Endothelial cell (in vitro differentiated cells): Measurements from ENCODE around the gene IDH2. TPM values are rescaled to one million over a fixed set of nuclear protein-coding genes. Genes with fewer than 3 reads are reported as not detected.

ENCODE experiments used
- DNase-seq: peaks from one replicate; pipeline ENCODE4 v3.0.0; 2021; ENCODE audit warnings: low spot score
- H3K27ac Mint-ChIP-seq: one replicate; pipeline ENCODE4 v1.8.0; 2021; ENCODE audit warnings: mixed read lengths, inconsistent platforms; ENCODE audit not compliant: unreplicated experiment
- H3K27me3 Mint-ChIP-seq: one replicate; pipeline ENCODE4 v1.8.0; 2021; ENCODE audit warnings: mild to moderate bottlenecking, moderate library complexity, mixed read lengths, inconsistent platforms; ENCODE audit not compliant: unreplicated experiment
- H3K36me3 Mint-ChIP-seq: one replicate; pipeline ENCODE4 v1.8.0; 2021; ENCODE audit warnings: mild to moderate bottlenecking, low read depth, mixed read lengths, inconsistent platforms; ENCODE audit not compliant: unreplicated experiment
- H3K4me1 Mint-ChIP-seq: one replicate; pipeline ENCODE4 v1.8.0; 2021; ENCODE audit warnings: mild to moderate bottlenecking, mixed read lengths, inconsistent platforms; ENCODE audit not compliant: unreplicated experiment
- H3K4me3 Mint-ChIP-seq: one replicate; pipeline ENCODE4 v1.8.0; 2021; ENCODE audit warnings: mild to moderate bottlenecking, mixed read lengths, inconsistent platforms; ENCODE audit not compliant: unreplicated experiment
- H3K9me3 Mint-ChIP-seq: one replicate; pipeline ENCODE4 v1.8.0; 2021; ENCODE audit warnings: mixed read lengths, inconsistent platforms; ENCODE audit not compliant: unreplicated experiment
- CTCF ChIP-seq: fragments of 200-600 bp; sonication (generic); IDR thresholded peaks from one replicate; pipeline ENCODE4 v1.5.0; 2021; ENCODE audit warnings: antibody characterized with exemption; ENCODE audit not compliant: unreplicated experiment
- total RNA-seq: library from RNA; stranded (reverse); fragmentation: NEBNext Ultra II Directional; extraction: Animal tissue kit (Norgen Biotek cat#: 25700); gene quantifications from one replicate; pipeline ENCODE4 v1.2.1, GENCODE V29; 2021; ENCODE audit not compliant: unreplicated experiment

The IDH2 gene
- total RNA-seq, 1 donor from 2014 or later: 133 TPM

- Mint-ChIP-seq H3K27ac (no peak overlapping the region), H3K9me3 (no peaks in the 10 kb centered on the region), H3K27me3 (peaks cover 17% of the 10 kb centered on the region), H3K4me1 (peaks cover 17% of the 10 kb centered on the region), H3K4me3 (no peak overlapping the region), H3K36me3 (peaks cover 4% of the 10 kb centered on the region)
- TF ChIP-seq CTCF: no peak
- no peak for DNase-seq
Measured at GRCh38 chr15:90105521-90105920, 3.3 kb upstream of the IDH2 start.

- peaks cover 4% of the 10 kb centered on the region for H3K36me3 Mint-ChIP-seq
- no peak for DNase-seq
- no peak overlapping the region for H3K27ac Mint-ChIP-seq
- TF ChIP-seq CTCF: no peak
- no peak overlapping the region for H3K4me3 Mint-ChIP-seq
- H3K27me3 Mint-ChIP-seq: peaks cover 22% of the 10 kb centered on the region
- H3K9me3 Mint-ChIP-seq: no peaks in the 10 kb centered on the region
- H3K4me1 Mint-ChIP-seq: peaks cover 20% of the 10 kb centered on the region
Measured at GRCh38 chr15:90104551-90104950, 2.3 kb upstream of the IDH2 start.

- H3K4me1 Mint-ChIP-seq: peaks cover 21% of the 10 kb centered on the region
- H3K27me3 Mint-ChIP-seq: peaks cover 25% of the 10 kb centered on the region
- no peak for TF ChIP-seq CTCF
- no peak overlapping the region for H3K4me3 Mint-ChIP-seq
- no peak for DNase-seq
- peak overlapping the region; percentile 19 for H3K27ac Mint-ChIP-seq
- peaks cover 4% of the 10 kb centered on the region for H3K36me3 Mint-ChIP-seq
- no peaks in the 10 kb centered on the region for H3K9me3 Mint-ChIP-seq
Measured at GRCh38 chr15:90103701-90104329, 1.5 kb upstream of the IDH2 start.

- Mint-ChIP-seq H3K36me3 (peaks cover 4% of the 10 kb centered on the region), H3K27ac (peak overlapping the region; percentile 87), H3K4me1 (peaks cover 16% of the 10 kb centered on the region), H3K27me3 (peaks cover 24% of the 10 kb centered on the region), H3K9me3 (no peaks in the 10 kb centered on the region), H3K4me3 (peak overlapping the region; percentile 88)
- TF ChIP-seq CTCF: no peak
- DNase-seq: peak; percentile 54
Measured at GRCh38 chr15:90101130-90101968, 919 bp downstream of the IDH2 start.
